LoVo (cell line): ENCODE data around the gene CRTC1.
"Not testable (repeated sequence)": the region's sequence is repeated elsewhere in the genome, so short reads cannot be mapped to it uniquely, and the experiment has no call there.

Source experiments
- DNase-seq: peaks from one replicate; pipeline ENCODE4 v3.0.0-alpha.2; 2016; ENCODE audit warnings: low spot score

The CRTC1 gene

DNA sequence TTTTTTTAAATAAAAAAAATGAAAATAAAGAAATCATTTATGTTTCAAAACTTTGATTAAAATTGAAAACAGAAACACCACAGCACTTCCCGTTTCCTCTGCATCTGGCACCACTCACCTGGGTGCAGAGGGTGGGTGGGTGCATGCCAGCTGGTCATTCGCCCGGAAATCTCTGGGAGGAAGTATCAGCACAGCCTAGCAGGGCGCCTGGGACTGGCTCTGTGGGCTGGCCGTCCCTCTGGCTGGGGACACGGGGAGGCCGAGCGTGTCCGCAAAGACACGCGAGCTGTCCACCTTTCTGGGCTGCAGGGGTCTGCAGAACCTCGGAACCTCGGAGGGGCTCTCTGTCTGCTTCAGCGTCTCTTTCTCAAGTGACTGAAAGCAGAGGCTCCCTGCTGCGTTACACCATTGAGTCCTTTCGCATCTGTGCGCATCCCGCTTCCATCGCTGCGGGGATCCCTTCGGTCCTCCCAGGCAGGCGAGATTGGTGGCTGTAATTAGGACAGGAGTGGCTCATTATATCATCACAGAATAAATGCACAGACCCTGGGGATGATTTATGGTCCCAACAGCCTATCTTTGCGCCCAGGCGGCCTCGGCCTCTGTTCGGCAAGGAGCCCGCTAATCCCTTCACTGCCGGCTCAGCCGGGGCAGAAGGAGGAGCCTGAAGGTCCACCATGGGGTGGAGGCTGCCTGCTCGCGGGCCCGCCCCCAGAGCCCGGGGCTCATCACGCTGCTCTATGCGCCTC, 17.2 kb downstream of the CRTC1 start:
- DNase-seq: no peak

DNA sequence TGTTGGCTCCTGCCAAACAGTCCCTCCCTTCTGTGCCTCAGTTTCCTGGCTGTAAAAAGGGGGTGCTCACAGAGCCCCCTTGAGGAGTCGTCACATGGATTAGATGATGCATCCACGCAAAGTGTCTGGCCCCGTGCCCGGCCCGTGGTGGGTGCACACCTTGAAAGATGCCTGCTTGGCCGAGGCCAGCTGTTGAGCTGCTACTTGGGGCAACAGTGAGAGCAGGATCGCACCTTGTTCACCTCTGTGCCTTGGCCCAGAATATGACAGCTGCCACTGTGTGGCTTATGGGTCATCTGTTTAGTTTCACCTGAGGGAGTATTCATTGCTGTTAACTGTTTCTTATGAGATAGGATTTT, 17.7 kb downstream of the CRTC1 start:
- no peak for DNase-seq

DNA sequence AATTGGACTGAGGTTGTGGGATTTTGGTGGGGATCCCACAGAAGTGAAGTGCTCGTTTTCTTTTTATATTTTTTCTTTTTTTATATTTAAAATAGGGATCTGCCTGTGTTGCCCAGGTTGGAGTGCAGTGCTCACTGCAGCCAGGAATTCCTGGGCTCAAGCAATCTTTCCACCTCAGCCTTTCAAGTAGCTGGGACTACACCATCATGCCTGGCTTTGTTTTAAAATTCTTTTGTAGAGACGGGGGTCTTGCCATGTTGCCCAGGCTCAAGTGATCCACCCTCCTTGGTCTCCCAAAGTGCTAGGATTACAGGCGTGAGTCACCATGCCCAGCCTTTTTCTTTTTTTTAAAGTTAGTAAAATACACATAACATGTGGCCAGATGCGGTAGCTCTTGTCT, 20.6 kb downstream of the CRTC1 start:
- DNase-seq: no peak

DNA sequence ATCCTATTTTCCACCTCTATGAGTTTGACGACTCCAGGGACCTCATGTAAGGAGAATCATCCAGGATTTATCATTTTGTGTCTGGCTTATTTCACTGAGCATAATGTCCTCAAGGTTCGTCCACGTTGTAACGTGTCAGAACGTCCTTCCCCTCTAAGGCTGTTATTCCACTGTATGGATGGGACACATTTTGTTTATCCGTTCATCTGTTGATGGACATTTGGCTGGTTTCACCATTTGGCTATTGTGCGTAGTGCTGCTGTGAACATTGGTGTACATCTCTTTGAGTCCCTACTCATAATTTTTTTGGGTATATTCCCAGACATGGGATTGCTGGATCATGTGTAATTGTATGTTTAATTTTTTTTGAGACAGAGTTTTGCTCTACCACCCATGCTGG, 21.5 kb downstream of the CRTC1 start:
- no peak for DNase-seq

DNA sequence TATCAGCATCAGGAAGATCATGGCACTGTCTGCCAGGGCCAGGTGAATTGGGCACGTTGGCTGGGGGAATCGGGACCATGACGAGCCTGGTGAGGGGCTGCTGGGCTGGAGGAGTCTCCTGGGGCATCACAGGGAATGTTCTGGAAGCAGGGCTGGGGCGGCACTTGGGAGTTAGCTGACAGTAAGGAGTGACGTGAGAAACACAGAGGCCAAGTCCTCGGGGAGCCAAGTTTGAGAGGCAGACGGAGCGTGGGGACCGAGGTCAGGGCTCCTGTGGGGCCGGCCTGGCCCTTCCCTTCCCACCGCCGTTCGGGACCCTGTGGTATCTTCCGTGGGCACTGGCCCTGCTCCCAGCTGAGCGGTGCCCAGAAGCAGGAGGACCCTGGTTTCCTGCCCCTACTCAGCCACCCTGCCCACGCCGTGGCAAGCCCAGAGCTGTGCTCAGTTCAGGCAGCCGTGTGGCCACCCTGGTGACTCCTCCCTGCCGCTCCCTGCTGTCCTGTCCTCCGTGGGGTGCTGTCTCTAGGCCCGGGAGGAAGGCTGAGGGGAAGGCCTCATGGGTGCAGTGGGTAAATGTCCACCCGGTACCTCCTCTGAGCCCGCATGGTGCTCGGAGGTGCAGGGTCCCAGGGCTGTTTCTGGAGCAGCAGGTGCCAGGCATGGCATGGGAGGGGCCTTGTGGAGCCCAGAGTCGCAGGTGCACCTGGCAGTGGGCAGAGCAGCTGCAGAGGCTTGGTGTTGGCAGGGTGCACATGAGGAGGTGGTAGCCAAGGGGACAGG, 25.2 kb downstream of the CRTC1 start:
- DNase-seq: no peak

DNA sequence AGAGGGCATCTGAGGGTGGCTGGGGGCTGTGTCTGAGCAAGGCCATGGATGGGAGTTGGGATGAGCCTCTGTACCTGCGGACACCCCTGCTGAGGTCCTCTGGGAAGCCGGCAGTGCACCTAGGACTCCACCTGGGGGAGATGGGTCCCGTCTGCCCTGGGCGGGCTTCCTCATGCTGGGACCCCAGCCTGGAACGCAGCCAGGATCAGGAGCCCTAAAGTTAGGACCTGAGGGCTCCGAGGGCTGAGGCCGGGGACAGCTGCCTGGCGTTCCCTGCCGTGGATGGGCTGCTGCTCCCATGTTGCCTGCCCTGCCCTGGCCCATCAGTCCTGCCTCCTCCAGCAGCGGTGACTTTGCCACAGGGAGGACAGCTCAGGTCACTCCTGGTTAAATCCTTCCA, 26.1 kb downstream of the CRTC1 start:
- DNase-seq: no peak

DNA sequence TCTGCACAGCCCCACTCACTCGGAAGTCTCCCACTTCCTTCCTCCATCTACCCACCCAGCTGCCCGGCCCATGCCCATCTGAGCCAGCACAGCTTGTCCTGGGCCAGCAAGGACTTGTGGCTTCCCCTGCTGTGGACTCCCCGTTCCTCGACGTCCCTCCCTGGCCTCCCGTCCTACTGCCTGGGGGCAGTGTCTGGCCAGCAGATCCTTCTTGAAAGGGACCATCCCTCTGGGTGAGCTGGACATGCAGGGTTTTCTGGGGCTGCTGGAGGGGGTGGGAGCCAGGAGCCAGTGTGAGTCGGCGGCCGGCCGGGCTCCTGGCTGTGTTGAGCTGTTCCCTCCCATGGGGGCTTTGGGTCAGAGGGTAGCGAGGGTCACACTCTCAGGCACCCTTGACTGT, 26.7 kb downstream of the CRTC1 start:
- no peak for DNase-seq

DNA sequence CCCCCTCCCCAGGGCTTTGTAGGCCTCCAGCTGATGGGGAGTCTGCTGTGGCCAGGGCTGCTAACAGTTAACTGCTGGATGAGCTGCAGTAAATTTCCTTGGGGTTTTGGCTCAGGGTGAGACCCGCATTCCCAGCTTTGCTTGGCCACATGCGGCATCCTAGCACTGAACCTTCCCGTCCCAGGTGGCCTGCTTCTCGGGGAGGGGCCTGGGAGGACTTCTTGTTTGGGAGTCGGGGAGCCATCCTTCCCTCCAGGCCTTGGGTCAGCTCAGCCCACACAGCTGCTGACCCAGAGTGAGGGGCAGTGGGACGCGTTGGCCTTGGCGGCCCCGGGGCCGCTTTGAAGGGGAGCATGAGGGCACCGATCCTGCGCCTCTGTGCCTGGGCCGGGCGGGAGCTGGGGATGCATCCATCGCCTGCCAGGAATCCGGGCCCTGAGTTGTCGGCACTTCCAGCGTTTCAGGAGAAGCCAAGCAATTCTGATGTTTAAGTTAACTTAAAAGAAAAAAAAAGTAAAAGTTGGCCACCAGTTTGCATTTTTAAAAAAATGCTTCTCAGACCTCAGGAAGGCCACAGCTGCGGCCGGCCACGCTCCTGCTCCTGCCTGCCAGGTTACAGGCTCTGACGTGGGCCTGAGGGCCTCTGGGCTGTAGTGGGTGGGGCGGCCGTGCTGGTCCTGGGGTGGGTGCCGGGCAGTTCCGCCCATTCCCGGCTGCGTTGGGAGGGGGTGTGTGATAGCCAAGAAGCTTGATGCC, 27.7 kb downstream of the CRTC1 start:
- DNase-seq: no peak

DNA sequence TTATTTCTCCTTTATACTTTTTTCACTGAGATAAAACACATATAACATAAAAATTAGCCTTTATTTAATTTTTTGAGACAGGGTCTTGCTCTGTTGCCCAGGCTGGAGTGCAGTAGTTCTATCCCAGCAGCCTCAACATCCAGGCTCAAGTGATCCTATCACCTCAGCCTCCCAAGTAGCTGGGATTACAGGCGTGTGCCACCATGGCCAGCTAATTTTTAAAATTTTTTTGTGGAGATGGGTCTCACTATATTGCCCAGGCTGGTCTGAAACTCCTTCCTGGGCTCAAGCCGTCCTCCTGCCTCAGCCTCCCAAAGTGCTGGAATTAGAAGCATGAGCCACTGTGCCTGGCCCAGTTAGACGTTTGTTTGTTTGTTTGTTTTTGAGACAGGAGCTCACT, 28.4 kb downstream of the CRTC1 start:
- no peak for DNase-seq

DNA sequence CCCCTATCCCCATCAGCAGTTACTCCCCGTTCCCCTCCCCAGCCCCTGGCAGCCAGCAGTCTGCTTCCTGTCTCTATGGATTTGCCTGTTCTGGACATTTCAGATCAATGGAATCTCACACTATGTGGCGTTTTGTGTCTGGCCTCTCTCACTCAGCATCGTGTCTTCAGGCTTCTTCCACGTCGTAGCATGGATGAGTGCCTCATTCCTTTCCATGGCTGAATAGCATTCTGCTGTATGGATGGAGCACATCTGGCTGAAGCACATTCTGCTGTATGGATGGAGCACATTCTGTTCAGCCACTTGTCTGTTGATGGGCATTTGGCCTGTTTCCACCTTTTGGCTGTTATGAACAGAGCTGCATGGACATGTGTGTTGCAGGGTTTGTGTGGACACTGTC, 29.5 kb downstream of the CRTC1 start:
- DNase-seq: no peak

DNA sequence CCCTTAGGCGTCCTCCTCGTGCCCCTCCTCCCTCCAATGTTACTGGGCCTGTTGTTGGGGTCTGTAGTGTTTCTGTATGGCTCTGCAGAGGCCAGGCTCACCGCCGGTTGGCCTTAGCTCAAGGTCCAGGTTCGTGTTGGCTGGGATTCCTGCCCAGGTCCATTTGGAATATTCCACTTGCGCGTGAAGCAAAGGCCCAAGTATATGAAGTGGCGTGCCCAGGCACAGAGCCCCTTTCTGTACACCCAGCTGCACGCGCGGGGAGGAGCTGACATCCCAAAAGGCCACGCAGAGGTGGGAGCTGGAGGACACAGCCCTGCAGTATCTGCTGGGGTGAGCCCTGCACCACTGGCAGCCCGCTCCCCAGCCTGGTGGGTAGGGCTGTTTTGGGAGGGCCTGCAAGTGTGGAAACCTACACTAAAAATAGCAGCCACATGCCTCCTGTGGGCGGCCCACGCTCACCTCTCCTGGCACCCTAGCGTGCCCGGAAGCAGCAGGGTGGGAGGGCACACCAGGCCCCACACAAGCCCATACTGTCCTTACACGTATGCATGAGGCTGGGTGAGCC, 30.2 kb downstream of the CRTC1 start:
- DNase-seq: no peak

DNA sequence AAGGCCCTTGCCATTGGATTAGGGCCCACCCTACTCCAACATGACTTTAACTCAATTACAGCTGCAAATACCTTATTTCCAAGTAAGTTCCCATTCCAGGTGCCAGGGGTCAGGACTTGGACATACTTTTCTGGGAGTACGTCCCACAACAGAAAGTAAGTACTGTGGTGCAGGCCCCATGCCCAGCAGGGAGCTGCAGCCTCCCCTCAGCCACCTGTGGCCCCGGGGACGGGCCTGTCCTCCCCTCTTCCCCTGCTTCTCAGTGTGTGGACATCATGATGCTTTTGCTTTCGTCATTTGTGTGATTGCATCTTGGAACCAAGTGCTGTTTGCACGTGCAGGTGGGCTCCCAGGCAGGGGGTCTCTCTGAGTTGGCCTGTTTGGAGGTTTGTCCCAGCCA, 31.9 kb downstream of the CRTC1 start:
- no peak for DNase-seq

DNA sequence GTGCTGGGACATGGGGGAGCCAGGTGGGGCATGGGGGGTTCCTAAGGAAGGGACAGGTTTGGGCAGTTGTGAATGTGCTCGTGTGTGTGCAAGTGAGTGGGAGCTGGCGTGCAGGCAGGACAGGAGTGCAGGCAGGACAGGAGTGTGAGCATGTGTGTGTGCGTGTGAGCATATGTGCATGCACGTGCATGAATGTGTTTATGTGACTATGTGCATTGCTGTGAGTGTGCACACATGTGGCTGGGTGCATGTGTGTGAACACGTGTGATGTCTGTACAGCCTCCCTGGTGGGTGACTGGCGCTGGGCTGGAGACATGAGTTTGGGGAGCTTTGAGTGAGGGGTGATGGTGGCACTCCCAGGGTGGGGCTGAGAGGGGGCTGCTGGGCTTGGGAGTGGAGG, 33.4 kb downstream of the CRTC1 start:
- DNase-seq: no peak

DNA sequence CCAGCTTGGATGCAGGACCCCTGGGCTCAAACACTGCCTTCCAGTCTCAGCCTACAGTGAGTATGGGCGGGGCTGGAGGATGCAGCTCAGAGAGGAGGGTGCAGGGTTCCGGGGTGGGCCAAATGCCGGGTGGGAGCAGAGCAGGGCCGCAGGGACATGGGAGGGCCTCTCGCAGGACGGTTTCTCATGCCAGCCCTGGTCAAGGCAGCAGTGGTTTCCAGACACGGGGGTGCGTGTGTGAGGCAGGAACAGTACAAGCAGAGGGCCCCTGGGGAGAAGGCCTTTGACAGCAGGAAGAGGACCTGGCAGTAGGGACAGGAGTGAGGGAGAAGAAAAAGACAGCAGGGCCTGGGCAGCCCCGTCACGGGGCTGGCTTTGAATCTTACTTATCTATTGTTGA, 34.1 kb downstream of the CRTC1 start:
- no peak for DNase-seq

DNA sequence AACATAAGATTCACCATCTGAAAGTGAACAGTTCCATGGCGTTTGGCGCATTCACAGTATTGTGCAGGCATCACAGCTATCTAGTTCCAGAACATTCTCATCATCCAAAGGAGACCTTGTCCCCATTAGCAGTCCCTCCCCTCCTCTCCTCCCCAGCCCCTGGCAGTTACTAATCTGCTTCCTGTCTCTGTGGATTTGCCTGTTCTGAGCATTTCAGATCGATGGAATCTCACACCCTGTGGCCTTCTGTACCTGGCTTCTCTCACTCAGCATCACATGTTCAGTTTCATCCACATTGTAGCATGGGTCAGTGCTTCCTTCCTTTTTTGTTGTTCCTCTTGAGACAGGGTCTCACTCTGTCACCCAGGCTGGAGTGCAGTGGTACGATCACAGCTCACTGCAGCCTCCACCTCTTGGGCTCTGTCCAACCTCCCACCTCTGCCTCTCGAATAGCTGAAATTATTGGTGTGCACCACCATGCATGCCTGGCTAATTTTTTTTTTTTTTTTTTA, 34.6 kb downstream of the CRTC1 start:
- no peak for DNase-seq

DNA sequence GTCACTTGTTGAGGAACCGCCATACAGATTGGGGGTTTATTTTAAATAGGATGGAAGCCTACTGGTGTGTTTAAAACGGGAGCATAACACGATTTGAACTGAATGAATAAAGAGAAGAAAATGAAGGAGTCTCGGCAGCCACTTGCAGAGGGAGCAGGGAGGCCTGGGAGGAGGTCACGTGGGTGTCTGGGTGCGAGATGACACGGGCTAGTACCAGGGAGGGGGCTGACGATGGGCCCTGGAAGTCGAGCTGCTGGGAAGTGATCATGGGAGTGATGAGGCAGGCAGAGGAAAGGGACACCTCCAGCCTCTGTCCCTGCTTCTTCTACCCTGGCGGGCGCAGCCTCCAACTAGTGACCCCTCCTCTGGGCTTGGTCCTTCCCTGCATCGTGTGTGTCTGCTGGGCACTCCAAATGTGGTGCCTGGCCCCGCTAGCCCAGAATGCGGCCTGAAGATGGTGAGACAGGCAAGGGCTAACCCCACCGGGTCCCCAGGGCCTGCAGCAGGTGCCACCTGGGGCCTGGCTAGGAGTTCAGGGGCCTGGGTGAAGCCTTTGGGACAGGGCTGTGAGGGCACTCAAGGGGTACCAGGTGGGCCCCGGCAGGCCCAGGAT, 35.5 kb downstream of the CRTC1 start:
- DNase-seq: no peak

DNA sequence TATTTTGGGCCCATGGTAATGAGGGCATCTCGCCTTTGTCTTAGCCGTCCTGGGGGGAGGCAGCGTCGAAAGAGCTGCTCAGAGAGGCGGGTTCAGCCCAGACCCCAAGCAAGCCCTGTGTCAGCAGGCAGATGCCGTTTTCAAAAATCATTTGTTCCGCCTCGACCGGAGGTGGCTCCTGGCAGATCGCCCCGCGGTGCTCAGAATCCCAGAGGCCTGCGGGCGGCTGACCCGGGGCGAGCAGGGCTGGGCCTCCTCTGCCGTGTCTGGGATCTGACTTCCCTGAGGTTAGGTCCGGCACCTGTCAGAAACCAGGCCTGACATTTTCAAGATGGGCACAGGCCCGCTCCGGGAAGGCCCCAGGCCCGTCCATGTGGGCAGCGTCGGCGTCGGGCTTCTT, 36.1 kb downstream of the CRTC1 start:
- no peak for DNase-seq

DNA sequence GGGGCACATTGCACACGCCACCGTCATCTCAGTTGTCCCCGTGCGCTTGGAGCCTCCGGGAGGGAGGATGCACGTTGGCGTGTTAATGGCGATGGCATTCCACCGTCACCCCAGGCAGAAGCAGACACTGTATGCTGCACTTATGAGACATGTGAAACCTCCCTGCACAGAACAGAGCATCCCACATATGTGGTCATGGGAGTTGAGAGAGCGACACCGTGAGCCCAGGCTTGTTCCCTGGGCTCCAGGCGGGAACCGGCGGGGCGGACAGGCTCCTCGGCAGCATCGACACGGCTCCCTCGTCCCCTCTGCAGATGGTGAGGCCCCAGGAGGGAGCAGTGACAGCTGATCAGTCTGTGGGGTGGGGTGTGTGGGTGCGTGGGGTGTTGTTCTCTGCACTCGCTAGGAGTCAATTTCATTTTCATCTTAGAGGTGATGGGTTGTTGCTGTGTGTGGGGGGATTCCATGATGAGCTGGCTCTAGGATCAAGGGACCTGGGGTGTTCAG, 40.4 kb downstream of the CRTC1 start:
- no peak for DNase-seq

DNA sequence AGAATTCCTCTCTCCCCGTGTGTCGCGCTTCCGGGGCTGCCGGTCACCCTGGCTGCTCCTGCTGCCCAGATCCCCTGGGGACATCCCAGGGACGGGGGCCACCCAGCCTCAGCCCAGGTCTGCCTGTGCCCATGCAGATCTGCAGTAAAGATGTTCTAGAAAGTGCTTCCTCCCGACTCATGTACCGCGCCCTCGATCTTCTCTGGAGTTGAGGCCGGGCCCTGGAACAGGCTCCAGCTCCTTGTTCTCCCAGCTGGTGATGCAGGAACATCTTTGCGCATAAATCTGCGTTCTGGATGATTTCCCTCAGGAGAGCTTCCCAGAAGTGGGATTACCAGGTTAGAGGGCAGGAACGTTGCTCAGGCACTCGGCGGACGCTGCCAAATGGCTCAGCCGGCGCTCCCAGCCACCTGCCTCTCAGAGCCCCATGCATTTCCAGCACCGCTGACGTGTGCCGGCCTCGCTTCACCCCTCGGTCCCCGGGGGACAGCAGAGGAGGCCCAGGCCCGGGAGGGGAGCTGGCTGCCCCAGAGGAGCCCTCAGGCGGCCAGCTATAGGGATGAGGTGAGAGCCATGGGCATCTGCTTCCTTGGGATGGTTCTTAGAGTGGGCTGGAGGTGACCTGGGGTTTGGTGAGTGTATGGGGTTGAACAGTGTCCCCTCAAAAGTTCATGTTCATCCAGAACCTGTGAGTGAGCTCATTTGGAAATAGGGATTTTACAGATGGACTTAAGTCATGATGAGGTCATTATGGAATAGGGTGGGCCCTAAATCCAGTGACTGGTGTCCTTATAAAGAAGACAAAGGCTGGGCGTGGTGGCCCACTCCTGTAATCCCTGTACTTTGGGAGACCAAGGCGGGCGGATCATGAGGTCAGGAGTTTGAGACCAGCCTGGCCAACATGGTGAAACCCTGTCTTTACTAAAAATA, 42.6 kb downstream of the CRTC1 start:
- no peak for DNase-seq

DNA sequence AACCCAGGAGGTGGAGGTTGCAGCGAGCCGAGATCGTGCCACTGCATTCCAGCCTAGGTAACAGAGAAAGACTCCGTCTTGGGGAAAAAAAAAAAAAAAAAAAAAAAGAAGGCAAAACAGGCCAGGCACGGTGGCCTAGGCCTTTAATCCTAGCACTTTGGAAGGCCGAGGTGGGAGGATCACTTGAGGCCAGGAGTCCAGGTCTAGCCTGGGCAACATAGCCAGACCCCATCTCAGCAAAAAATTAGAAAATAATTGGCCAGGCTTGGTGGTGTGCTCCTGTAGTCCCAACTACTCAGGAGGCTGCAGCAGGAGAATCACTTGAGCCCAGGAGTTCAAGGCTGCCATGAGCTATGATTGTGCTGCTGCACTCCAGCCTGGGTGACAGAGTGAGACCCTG, 43.4 kb downstream of the CRTC1 start:
- DNase-seq: no peak

DNA sequence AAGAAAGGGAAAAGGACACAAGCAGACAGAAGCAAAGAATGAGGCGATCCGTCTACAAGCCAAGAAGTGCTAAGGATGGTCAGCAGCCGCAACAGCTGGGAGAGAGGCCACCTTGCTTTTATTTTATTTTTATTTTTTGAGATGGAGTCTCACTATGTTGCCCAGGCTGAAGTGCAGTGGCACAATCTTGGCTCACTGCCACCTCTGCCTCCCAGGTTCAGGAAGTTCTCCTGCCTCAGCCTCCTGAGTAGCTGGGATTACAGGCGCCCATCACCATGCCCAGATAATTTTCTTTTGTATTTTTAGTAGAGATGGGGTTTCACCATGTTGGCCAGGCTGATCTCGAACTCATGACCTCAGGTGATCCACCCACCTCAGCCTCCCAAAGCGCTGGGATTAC, 44.1 kb downstream of the CRTC1 start:
- DNase-seq: not testable (repeated sequence)
